Measurements from ENCODE around the gene LHFPL6. TPM values are rescaled to one million over a fixed set of nuclear protein-coding genes. Genes with fewer than 3 reads are reported as not detected.

The LHFPL6 gene
- total and polyA plus RNA-seq, 4 donors: 58.1 to 214 (median 169) TPM

GRCh38 chr13:39586958-39587605, 15.9 kb downstream of the LHFPL6 start:
- Histone ChIP-seq H3K27ac (ENCODE audit: low read depth in 1 of 2, low read length in 2 of 2) (no peak overlapping the region), H3K27me3 (ENCODE audit: control insufficient read depth in 1 of 2, insufficient read depth in 2 of 2, low read length in 1 of 2) (no peaks in the 10 kb centered on the region), H3K4me3 (ENCODE audit: low read length in 2 of 2) (no peak overlapping the region), H3K36me3 (ENCODE audit: control insufficient read depth in 1 of 2, insufficient read depth in 2 of 2, low read length in 1 of 2) (peaks cover 0 to 3% of the 10 kb centered on the region in 2 donors), H3K4me1 (ENCODE audit: control insufficient read depth in 1 of 2, insufficient read depth in 2 of 2, low read length in 2 of 2) (peaks cover 3 to 10% of the 10 kb centered on the region in 2 donors), H3K9me3 (ENCODE audit: control insufficient read depth, low read length) (no peaks in the 10 kb centered on the region)
- intact Hi-C loops (cut with DNase I): loop anchor here in 1 of 2 donors (10.0 kb wide), 1 partner anchor 52 kb away; no protein-coding TSS in a partner anchor
- ATAC-seq (ENCODE audit: low FRiP score) (no peak), DNase-seq (no peak)
- 75 to 81% methylated on average over 5 of the region's 5 CpGs for WGBS, 2 donors

DNA sequence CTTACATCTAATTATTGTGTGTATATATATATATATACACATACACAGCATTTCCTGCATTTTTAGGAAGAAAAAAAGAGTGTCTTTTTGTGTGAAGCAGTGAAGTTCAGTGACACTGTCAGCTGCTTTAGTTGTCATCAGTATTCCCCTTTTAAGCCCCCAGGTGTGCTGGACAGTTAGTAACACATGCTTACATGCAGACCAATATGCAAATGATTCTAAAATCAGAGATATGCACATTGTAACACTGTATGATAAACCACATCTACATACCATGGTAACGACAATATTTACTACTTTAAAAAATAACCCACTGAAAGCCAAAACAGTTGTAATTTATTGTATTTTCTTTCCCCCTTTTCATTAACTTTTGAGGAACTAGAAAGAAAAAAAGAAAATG, 16.8 kb downstream of the LHFPL6 start:
- intact Hi-C loops (cut with DNase I): loop anchor here in 1 of 2 donors (10.0 kb wide), 1 partner anchor 51 kb away; no protein-coding TSS in a partner anchor
- Histone ChIP-seq H3K27me3 (ENCODE audit: control insufficient read depth in 1 of 2, insufficient read depth in 2 of 2, low read length in 1 of 2) (no peaks in the 10 kb centered on the region), H3K9me3 (ENCODE audit: control insufficient read depth, low read length) (no peaks in the 10 kb centered on the region), H3K4me3 (ENCODE audit: low read length in 2 of 2) (no peak overlapping the region), H3K27ac (ENCODE audit: low read depth in 1 of 2, low read length in 2 of 2) (no peak overlapping the region), H3K36me3 (ENCODE audit: control insufficient read depth in 1 of 2, insufficient read depth in 2 of 2, low read length in 1 of 2) (peaks cover 0 to 3% of the 10 kb centered on the region in 2 donors), H3K4me1 (ENCODE audit: control insufficient read depth in 1 of 2, insufficient read depth in 2 of 2, low read length in 2 of 2) (peaks cover 3 to 11% of the 10 kb centered on the region in 2 donors)
- DNase-seq (no peak), ATAC-seq (ENCODE audit: low FRiP score) (no peak)
- WGBS, 2 donors: 36 to 44% methylated on average over 1 of the region's 1 CpG

- Histone ChIP-seq H3K4me3 (ENCODE audit: low read length in 2 of 2) (no peak overlapping the region), H3K9me3 (ENCODE audit: control insufficient read depth, low read length) (no peaks in the 10 kb centered on the region), H3K27me3 (ENCODE audit: control insufficient read depth in 1 of 2, insufficient read depth in 2 of 2, low read length in 1 of 2) (no peaks in the 10 kb centered on the region), H3K27ac (ENCODE audit: low read depth in 1 of 2, low read length in 2 of 2) (no peak overlapping the region), H3K36me3 (ENCODE audit: control insufficient read depth in 1 of 2, insufficient read depth in 2 of 2, low read length in 1 of 2) (peaks cover 0 to 3% of the 10 kb centered on the region in 2 donors), H3K4me1 (ENCODE audit: control insufficient read depth in 1 of 2, insufficient read depth in 2 of 2, low read length in 2 of 2) (peaks cover 3 to 15% of the 10 kb centered on the region in 2 donors)
- ATAC-seq (ENCODE audit: low FRiP score) (no peak), DNase-seq (no peak)
- intact Hi-C loops (cut with DNase I): loop anchor here in 1 of 2 donors (10.0 kb wide), 1 partner anchor 50 kb away; no protein-coding TSS in a partner anchor
- WGBS, 2 donors: 56 to 61% methylated on average over 3 of the region's 3 CpGs
Measured at GRCh38 chr13:39585219-39585618, 17.8 kb downstream of the LHFPL6 start.

- H3K4me1 ChIP-seq (ENCODE audit: control insufficient read depth in 1 of 2, insufficient read depth in 2 of 2, low read length in 2 of 2): peaks cover 3 to 15% of the 10 kb centered on the region in 2 donors
- no peak overlapping the region for H3K27ac ChIP-seq (ENCODE audit: low read depth in 1 of 2, low read length in 2 of 2)
- WGBS, 2 donors: 41 to 47% methylated on average over 5 of the region's 5 CpGs
- intact Hi-C loops (cut with DNase I): loop anchor here (5.0 to 10.0 kb wide), 2 partner anchors 44 to 46 kb away; no protein-coding TSS in a partner anchor
- ATAC-seq (ENCODE audit: low FRiP score) (no peak), DNase-seq (no peak)
- H3K9me3 ChIP-seq (ENCODE audit: control insufficient read depth, low read length): no peaks in the 10 kb centered on the region
- peaks cover 0 to 3% of the 10 kb centered on the region in 2 donors for H3K36me3 ChIP-seq (ENCODE audit: control insufficient read depth in 1 of 2, insufficient read depth in 2 of 2, low read length in 1 of 2)
- H3K4me3 ChIP-seq (ENCODE audit: low read length in 2 of 2): no peak overlapping the region
- no peaks in the 10 kb centered on the region for H3K27me3 ChIP-seq (ENCODE audit: control insufficient read depth in 1 of 2, insufficient read depth in 2 of 2, low read length in 1 of 2)
Measured at GRCh38 chr13:39580881-39581575, 22.0 kb downstream of the LHFPL6 start.

- H3K27ac ChIP-seq (ENCODE audit: low read depth in 1 of 2, low read length in 2 of 2): no peak overlapping the region
- no peaks in the 10 kb centered on the region for H3K27me3 ChIP-seq (ENCODE audit: control insufficient read depth in 1 of 2, insufficient read depth in 2 of 2, low read length in 1 of 2)
- peaks cover 3 to 9% of the 10 kb centered on the region in 2 donors for H3K4me1 ChIP-seq (ENCODE audit: control insufficient read depth in 1 of 2, insufficient read depth in 2 of 2, low read length in 2 of 2)
- no peaks in the 10 kb centered on the region for H3K9me3 ChIP-seq (ENCODE audit: control insufficient read depth, low read length)
- no peak overlapping the region for H3K4me3 ChIP-seq (ENCODE audit: low read length in 2 of 2)
- ATAC-seq (ENCODE audit: low FRiP score) (peak; percentile 23), DNase-seq (no peak)
- peaks cover 0 to 3% of the 10 kb centered on the region in 2 donors for H3K36me3 ChIP-seq (ENCODE audit: control insufficient read depth in 1 of 2, insufficient read depth in 2 of 2, low read length in 1 of 2)
- WGBS, 2 donors: 36 to 43% methylated on average over 3 of the region's 3 CpGs
- intact Hi-C loops (cut with DNase I): no loop called here
Measured at GRCh38 chr13:39578821-39579291, 24.1 kb downstream of the LHFPL6 start.

DNA sequence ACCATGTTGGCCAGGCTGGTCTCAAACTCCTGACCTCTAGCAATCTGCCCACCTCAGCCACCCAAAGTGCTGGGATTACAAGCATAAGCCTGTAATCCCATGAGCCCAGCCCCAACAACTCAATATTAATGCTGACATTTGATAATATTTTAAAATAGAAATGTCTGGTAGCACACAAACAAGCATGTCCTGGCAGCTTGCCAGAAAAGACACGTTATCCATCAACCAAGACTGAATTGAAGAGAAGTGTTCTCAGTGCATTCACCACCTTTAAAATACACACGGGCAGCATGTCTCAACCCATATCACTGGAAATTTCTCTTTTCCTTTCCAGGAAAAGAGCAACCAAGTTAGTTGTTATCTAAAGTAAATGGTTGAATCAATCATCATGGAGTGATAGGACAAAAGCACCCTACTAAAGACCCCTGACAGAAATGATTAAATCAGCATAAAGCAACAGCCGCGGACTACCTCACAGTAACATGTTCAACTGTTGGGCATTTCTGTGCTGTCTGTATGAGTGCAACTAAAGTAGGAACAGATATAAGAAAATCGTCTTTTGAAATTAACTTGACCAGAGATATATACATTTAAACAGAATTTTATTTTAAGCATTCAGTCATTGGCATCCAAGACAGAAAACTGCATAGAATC, 25.0 kb downstream of the LHFPL6 start:
- Histone ChIP-seq H3K27me3 (ENCODE audit: control insufficient read depth in 1 of 2, insufficient read depth in 2 of 2, low read length in 1 of 2) (no peaks in the 10 kb centered on the region), H3K4me1 (ENCODE audit: control insufficient read depth in 1 of 2, insufficient read depth in 2 of 2, low read length in 2 of 2) (peaks cover 3 to 9% of the 10 kb centered on the region in 2 donors), H3K36me3 (ENCODE audit: control insufficient read depth in 1 of 2, insufficient read depth in 2 of 2, low read length in 1 of 2) (peaks cover 0 to 3% of the 10 kb centered on the region in 2 donors), H3K27ac (ENCODE audit: low read depth in 1 of 2, low read length in 2 of 2) (no peak overlapping the region), H3K9me3 (ENCODE audit: control insufficient read depth, low read length) (no peaks in the 10 kb centered on the region), H3K4me3 (ENCODE audit: low read length in 2 of 2) (no peak overlapping the region)
- intact Hi-C loops (cut with DNase I): no loop called here
- ATAC-seq (ENCODE audit: low FRiP score) (no peak), DNase-seq (no peak)
- WGBS, 2 donors: 61 to 75% methylated on average over 5 of the region's 5 CpGs

DNA sequence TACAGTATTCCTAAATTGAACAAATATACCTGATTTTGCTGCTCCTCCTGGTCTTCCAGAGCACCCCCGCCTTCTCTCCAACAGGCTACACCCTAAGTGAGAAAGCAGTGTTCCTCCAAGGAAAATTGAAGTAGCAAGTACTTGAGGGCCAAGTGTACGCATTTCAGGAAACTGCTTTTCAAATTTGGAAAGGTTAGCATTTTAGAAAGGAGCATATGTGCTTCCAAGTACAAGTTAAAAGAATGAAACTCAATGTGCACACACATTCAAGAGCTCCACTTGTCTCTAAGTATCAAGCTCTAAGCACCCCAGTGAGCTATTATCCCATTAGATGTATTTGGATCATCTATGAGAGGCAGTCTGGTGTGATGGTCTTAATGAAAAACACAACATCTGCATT, 25.8 kb downstream of the LHFPL6 start:
- ATAC-seq (ENCODE audit: low FRiP score) (no peak), DNase-seq (no peak)
- peaks cover 3 to 9% of the 10 kb centered on the region in 2 donors for H3K4me1 ChIP-seq (ENCODE audit: control insufficient read depth in 1 of 2, insufficient read depth in 2 of 2, low read length in 2 of 2)
- no peak overlapping the region for H3K4me3 ChIP-seq (ENCODE audit: low read length in 2 of 2)
- no peaks in the 10 kb centered on the region for H3K27me3 ChIP-seq (ENCODE audit: control insufficient read depth in 1 of 2, insufficient read depth in 2 of 2, low read length in 1 of 2)
- intact Hi-C loops (cut with DNase I): no loop called here
- no peak overlapping the region for H3K27ac ChIP-seq (ENCODE audit: low read depth in 1 of 2, low read length in 2 of 2)
- peaks cover 0 to under 1% of the 10 kb centered on the region in 2 donors for H3K36me3 ChIP-seq (ENCODE audit: control insufficient read depth in 1 of 2, insufficient read depth in 2 of 2, low read length in 1 of 2)
- H3K9me3 ChIP-seq (ENCODE audit: control insufficient read depth, low read length): no peaks in the 10 kb centered on the region
- WGBS, 2 donors: 18 to 26% methylated on average over 2 of the region's 2 CpGs

- DNase-seq (no peak), ATAC-seq (ENCODE audit: low FRiP score) (no peak)
- H3K9me3 ChIP-seq (ENCODE audit: control insufficient read depth, low read length): no peaks in the 10 kb centered on the region
- H3K4me1 ChIP-seq (ENCODE audit: control insufficient read depth in 1 of 2, insufficient read depth in 2 of 2, low read length in 2 of 2): peaks cover 3% of the 10 kb centered on the region in 2 donors
- intact Hi-C loops (cut with DNase I): no loop called here
- H3K27me3 ChIP-seq (ENCODE audit: control insufficient read depth in 1 of 2, insufficient read depth in 2 of 2, low read length in 1 of 2): no peaks in the 10 kb centered on the region
- no peaks in the 10 kb centered on the region for H3K36me3 ChIP-seq (ENCODE audit: control insufficient read depth in 1 of 2, insufficient read depth in 2 of 2, low read length in 1 of 2)
- H3K4me3 ChIP-seq (ENCODE audit: low read length in 2 of 2): no peak overlapping the region
- WGBS, 2 donors: 92 to 94% methylated on average over 11 of the region's 11 CpGs
- H3K27ac ChIP-seq (ENCODE audit: low read depth in 1 of 2, low read length in 2 of 2): no peak overlapping the region
Measured at GRCh38 chr13:39575641-39576238, 27.3 kb downstream of the LHFPL6 start.

Measured in aorta (tissue), 5 donors.